Hindlimb muscle (tissue), 1 donor: ENCODE results near the gene ITGA7. TPM values are rescaled to one million over a fixed set of nuclear protein-coding genes. Genes with fewer than 3 reads are reported as not detected.
A peak's percentile ranks its signal among the peaks of the same experiment; 100 is the strongest.

Experiments
- DNase-seq: peaks from one replicate; pipeline ENCODE4 v3.0.0-alpha.2; 2013
- polyA plus RNA-seq: library from polyadenylated mRNA; unstranded; fragments of 120-200 nt; gene quantifications from one replicate; pipeline ENCODE4 v1.2.1, GENCODE V29; 2013; ENCODE audit not compliant: insufficient read length

ITGA7 gene
- polyA plus RNA-seq, 1 donor: 466 TPM

GRCh38 chr12:55733021-55733555, 25.4 kb upstream of the ITGA7 start:
- DNase-seq: no peak

- DNase-seq: no peak
These were observed 24.6 kb upstream of the ITGA7 start for GRCh38 chr12:55732288-55732687.

GRCh38 chr12:55729819-55730818, 22.4 kb upstream of the ITGA7 start:
- DNase-seq: no peak

- peak; percentile 94 for DNase-seq
These were observed 21.5 kb upstream of the ITGA7 start, which contains the start of gene CD63 for GRCh38 chr12:55728939-55729818. TSS of gene CD63 (minus strand) at chr12:55729009. CDS start at chr12:55728341, 668 bp downstream.

GRCh38 chr12:55728186-55728938, 20.7 kb upstream of the ITGA7 start:
- DNase-seq: peak; percentile 88

GRCh38 chr12:55727643-55728185, 20.0 kb upstream of the ITGA7 start:
- DNase-seq: no peak

- DNase-seq: no peak
These were observed 19.3 kb upstream of the ITGA7 start for GRCh38 chr12:55726971-55727370.

GRCh38 chr12:55725556-55725955, 17.9 kb upstream of the ITGA7 start:
- DNase-seq: no peak

GRCh38 chr12:55724940-55725309, 17.2 kb upstream of the ITGA7 start:
- no peak for DNase-seq

- no peak for DNase-seq
These were observed 16.7 kb upstream of the ITGA7 start for GRCh38 chr12:55724226-55724939.

- DNase-seq: no peak
These were observed 16.0 kb upstream of the ITGA7 start for GRCh38 chr12:55723516-55724225.

GRCh38 chr12:55722948-55723347, 15.2 kb upstream of the ITGA7 start:
- DNase-seq: no peak

- DNase-seq: no peak
These were observed 14.0 kb upstream of the ITGA7 start for GRCh38 chr12:55721601-55722213.

GRCh38 chr12:55720894-55721444, 13.3 kb upstream of the ITGA7 start:
- no peak for DNase-seq

- no peak for DNase-seq
These were observed 12.4 kb upstream of the ITGA7 start, which contains the start of gene RDH5 for GRCh38 chr12:55720071-55720564. TSS of gene RDH5 (plus strand) at chr12:55720393. CDS start at chr12:55721185, 792 bp downstream.

GRCh38 chr12:55719371-55719770, 11.7 kb upstream of the ITGA7 start:
- DNase-seq: no peak

- no peak for DNase-seq
These were observed 11.0 kb upstream of the ITGA7 start for GRCh38 chr12:55718624-55719275.

- DNase-seq: no peak
These were observed 10.3 kb upstream of the ITGA7 start for GRCh38 chr12:55718015-55718414.
